ENCODE results near the gene KLK4. TPM values are rescaled to one million over a fixed set of nuclear protein-coding genes. Genes with fewer than 3 reads are reported as not detected.
A peak's percentile ranks its signal among the peaks of the same experiment; 100 is the strongest.

KLK4 gene, protein sequence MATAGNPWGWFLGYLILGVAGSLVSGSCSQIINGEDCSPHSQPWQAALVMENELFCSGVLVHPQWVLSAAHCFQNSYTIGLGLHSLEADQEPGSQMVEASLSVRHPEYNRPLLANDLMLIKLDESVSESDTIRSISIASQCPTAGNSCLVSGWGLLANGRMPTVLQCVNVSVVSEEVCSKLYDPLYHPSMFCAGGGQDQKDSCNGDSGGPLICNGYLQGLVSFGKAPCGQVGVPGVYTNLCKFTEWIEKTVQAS
- total RNA-seq, result not detected
- long read RNA-seq, result 0 reads

DNA sequence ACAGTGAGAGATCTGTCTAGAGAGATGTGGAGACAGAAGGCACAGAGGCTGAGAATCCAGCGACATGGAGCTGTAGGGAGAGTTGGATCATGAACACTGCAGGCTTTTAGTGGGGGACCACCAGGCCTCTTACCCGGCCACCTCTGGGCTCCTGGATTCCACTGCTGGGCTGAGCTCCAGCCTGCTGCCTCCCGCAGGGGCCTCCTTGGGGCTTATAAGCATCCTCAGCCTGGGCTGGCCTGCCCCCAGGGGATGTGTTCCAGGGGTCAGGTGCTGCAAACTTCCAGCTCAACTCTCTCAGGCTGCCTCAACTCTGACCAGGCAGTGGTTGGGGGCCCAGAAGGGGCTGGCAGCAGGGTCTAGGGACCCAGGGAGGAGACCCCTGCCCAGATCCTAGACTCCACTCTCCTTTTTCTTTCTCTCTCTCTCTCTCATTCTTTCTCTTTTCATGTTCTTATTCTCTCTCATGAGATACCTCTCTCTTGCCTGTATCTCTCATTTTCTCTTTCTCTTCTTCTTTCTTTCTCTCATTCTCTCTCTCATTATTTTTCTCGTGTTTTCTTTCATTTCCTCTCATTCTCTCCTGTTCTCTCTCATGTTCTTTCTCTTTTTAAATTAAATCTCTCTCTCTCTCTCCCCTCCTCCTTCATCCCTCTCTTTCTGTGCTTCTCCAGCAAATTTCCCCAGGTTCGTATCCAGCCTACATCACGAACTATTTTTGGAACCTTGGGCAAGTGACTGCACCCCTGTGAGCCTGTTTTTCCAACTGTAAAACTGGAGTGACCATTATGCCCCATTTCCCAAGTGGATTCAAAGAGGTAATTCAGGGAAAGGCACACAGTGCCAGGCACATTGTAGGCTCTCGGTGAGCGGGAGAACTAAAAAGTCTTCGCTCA is at the start of gene KLK4:
Gene KLK4 (minus strand): TSS at position 190 of the 896 bp plus-strand sequence. CDS start 657 bp downstream, outside the sequence.
- ATAC-seq, result no peak

DNA sequence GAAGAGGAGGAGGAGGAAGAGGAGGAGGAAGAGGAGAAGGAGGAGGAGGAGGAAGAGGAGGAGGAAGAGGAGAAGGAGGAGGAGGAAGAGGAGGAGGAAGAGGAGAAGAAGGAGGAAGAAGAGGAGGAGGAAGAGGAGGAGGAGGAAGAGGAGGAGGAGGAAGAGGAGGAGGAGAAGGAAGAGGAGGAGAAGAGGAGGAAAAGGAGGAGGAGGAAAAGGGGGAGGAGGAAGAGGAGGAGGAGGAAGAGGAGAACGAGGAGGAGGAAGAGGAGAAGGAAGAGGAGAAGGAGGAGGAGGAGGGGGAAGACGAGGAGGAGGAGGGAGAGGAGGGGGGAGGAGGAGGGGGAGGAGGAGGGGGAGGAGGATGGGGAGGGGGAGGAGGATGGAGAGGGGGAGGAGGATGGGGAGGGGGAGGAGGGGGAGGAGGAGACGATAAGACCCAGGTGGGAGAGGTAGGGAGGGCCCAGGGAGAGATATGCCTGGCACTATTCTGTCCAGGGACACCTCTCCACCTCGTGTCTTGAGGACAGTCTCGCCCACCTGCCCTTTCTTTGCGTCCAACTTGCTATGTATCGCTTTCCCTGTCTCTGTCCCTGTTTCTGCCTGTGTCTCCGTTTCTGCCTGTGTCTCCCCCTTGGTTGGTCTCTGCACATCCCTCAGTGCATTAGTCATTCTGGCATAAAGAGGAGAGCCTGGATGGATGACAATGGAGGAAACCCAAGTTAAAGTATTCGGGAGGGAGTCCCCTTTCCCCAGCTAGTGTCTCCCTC is 48.7 kb upstream of the KLK4 start:
- DNase-seq, result no peak
- ATAC-seq, result no peak
- intact Hi-C loops (cut with DNase I), result no loop called here

More for the DNA sequence above, at the start of gene KLK4:
- intact Hi-C loops (cut with DNase I), result no loop called here
- no peak for DNase-seq

DNA sequence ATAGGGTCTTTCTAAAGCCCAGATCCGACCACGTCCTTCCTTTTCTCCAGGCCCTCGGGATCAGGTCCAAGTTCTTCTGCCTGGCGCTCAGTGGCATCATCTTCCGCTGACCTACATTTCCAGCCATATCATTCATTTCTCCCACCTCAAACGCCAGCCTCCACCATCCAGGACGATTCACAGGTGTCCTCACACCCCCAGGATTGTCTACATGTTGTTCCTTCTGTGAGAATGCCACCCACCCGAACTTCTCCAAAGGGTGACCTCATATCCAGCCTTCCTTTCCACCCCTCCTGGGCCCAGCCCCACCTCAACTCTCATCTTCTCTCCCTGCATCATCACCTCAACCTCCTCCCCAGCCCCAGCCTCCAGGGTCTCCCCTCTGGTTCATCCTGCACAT is 46.4 kb upstream of the KLK4 start:
- ATAC-seq, result no peak

DNA sequence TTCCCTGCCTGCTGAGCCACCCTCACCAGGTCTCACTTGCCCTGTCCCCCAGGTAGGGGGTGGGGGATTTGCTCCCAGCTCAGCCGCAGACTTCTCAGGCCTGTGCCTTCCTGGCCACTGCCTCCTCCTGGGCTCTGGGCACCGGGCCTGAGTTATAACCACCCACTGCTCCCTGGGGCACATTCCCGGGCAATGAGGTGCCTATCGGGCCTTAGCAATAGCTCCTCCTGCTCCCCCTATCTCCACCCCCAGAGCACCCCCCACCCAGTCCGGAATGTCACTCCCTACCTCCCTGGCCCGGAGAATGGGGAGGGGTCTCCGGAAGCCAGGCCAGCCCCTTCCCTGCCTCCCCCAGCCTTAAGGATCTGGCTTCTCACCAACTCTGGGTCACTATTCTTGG is 41.7 kb upstream of the KLK4 start, which contains the start of gene KLK5:
Gene KLK5 (minus strand): TSS at position 129 of the 400 bp plus-strand sequence. CDS start 381 bp downstream, outside the sequence.
- intact Hi-C loops (cut with DNase I), result no loop called here

More for the DNA sequence above, 46.4 kb upstream of the KLK4 start:
- DNase-seq, result no peak
- intact Hi-C loops (cut with DNase I), result no loop called here

DNA sequence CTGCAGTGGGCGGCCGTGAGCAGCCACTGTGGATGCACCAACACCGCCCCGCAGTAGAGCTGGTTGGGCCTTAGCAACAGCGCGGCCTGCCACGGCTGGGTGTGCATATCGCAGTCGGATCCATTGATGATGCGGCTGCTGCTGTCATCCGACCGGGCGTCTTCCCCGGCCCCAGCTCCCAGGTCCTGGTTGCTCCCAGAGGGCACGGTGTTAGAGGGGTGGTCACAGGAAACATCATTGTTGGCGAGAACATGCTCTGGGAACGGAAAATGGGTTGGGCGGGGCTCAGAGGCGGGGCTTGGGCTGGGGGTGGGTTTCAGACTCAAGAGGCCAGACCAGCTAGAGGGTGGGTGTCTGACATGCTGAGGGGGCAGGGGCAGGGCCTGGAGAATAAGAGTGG is 38.7 kb upstream of the KLK4 start:
- intact Hi-C loops (cut with DNase I), result no loop called here
- ATAC-seq (no peak), DNase-seq (no peak)

More for the DNA sequence above, 41.7 kb upstream of the KLK4 start, which contains the start of gene KLK5:
- ATAC-seq, result peak in 1 of 2 donors; percentile 76
- no peak for DNase-seq

DNA sequence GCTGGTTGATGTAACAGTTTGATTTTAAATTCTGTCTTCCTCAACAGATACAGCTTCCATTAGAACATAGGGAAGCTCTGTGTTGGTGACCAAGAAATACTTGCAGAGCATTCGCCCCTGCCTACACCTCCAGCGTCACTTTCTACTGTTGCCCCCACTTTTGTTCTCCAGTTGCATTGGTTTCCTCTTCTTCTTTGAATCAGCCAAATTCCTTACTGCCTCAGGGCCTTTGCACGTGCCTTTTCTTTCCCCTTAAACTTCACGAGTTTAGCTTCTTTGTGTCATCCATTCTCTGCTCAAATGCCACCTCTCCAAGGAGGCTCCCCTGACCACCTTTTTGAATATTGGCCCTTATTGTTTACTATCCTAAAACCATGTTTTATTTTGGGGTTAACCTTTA is 35.9 kb upstream of the KLK4 start:
- intact Hi-C loops (cut with DNase I), result no loop called here
- DNase-seq (no peak), ATAC-seq (no peak)

DNA sequence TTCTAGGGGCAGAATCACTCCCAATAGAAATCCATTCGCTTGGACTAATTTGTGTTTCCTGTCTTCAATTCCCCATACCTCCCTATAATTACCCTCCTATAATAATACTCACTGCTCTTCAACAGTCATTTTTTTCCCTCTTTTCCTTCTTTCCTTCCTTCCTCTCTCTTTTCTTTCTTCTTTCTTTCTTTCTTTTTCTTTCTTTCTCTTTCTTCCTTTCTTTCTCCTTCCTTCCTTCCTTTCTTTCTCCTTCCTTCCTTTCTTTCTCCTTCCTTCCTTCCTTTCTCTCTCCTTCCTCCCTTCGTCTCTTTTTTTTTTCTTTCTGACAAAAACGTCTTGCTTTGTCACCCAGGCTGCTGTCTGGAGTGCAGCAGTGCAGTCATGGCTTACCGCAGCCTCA is 33.6 kb upstream of the KLK4 start:
- intact Hi-C loops (cut with DNase I), result no loop called here
- no peak for ATAC-seq

DNA sequence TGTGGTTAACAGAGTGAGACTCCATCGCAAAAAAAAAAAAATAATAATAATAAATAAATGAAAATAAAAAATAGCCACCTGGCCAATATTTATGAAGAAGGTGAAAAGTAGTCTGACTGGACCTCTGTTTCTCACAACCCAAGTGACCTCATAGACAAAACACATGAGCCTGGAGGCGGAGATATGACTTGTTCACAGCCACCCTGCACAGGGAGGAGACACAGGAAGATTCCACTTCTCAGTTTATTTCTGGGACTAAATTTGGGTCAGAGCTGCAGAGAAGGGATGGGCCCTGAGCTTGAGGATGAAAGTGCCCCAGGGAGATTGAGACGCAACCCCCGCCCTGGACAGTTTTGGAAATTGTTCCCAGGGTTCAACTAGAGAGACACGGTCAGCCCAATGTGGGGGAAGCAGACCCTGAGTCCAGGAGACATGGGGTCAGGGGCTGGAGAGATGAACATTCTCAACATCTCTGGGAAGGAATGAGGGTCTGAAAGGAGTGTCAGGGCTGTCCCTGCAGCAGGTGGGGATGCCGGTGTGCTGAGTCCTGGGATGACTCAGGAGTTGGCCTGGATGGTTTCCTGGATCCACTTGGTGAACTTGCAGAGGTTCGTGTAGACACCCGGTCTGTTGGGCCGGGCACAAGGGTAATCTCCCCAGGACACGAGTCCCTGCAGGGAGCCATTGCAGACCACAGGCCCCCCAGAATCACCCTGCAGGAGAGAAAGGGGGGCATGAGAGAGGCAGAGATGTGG is 32.1 kb upstream of the KLK4 start:
- intact Hi-C loops (cut with DNase I), result no loop called here
- DNase-seq (no peak), ATAC-seq (no peak)

More for the DNA sequence above, 33.6 kb upstream of the KLK4 start:
- DNase-seq, result no peak

DNA sequence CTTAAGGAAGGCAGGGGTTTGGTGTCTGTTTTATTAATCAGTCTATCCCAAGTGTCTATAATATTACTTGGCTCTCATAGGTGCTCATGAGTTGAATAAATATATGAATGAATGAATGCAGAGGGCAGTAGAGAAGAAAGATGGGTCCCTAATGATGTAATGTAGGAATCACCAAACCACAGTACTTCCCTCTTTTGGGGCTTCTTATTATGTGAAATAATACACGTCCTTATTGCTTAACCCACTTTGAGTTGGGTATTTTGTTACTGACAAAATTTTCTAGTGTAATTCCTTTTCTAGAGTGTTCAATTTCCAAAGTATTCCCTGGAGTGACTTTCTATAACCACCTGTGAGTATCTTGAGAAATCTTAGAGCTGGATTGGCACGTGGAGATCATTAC is 28.4 kb upstream of the KLK4 start:
- DNase-seq (no peak), ATAC-seq (no peak)
- intact Hi-C loops (cut with DNase I), result loop anchor here in 1 of 2 donors (10.0 kb wide), 1 partner anchor 235 kb away; no protein-coding TSS in a partner anchor

DNA sequence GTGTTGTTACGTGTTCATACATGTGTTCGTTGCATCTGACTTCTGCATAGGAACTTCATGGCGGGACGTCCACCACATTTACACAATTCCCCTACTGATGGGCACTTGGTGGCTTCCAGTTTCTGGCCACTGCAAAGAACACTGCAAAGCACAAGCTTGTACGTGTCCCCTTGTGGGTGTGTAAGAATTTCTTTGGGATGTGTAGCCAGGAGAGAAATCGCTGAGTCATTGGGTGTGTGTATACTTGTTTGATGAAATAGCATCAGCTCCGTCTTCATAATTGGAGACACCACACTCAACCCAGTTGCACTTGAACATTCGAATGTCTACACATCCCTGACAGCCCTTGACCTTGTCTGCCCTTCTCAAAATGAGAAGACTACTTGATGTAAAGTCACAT is 22.4 kb upstream of the KLK4 start:
- intact Hi-C loops (cut with DNase I), result loop anchor here (5.0 to 10.0 kb wide), 2 partner anchors 239 to 241 kb away; no protein-coding TSS in a partner anchor
- ATAC-seq, result peak in 1 of 2 donors; percentile 44

DNA sequence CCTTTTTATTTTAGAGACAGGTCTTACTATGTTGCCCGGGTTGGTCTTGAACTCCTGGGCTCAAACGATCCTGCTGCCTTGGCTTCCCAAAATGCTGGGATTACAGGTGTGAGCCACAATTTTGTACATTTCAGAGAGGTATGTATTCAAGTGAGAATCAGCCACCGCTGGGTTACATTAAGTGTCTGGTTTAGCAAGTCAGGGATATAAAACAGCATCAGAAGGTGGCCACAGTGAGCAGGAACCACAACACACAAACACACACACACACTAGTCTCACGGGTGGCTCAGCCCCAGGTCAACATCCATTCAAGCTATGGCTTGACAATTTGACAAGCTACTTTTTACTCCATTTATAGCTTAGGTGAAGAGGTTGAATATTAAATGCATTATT is 21.5 kb upstream of the KLK4 start:
- no peak for DNase-seq
- intact Hi-C loops (cut with DNase I), result loop anchor here (5.0 to 10.0 kb wide), 2 partner anchors 240 to 242 kb away; no protein-coding TSS in a partner anchor
- ATAC-seq, result no peak

More for the DNA sequence above, 22.4 kb upstream of the KLK4 start:
- no peak for DNase-seq

DNA sequence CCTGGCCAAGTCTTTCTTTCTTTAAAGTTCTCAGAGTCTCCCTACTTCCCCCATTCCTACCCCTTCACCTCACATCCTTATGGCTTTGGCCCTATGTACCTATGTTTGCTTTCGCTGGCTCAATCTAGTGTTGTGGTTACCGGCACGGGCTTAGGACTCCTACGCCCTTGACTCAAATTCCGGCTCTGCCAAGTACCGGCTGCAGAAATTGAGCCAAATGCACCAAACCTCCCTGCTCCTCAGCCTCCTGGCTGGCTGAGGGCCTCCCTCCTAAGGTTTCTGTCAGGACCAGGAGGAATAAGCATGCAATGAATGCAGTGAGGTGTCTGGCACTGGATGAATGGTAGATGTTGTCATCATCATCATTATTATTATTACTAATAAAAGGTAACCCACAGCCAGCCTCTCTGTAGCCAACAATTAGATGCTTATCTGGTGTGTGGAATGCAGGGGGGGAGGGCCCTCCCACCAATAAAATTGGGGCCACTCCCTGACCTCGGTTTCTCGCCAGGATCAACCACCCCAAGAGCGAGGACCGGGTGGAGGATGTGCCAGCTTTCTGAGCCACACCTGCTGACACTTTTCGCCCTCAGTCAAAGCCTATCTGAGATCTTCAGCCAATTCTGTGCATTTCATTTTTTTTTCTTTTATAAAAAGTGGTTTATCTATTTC is 21.0 kb upstream of the KLK4 start:
- DNase-seq (no peak), ATAC-seq (peak in 1 of 2 donors; percentile 93)
- intact Hi-C loops (cut with DNase I), result loop anchor here (5.0 to 10.0 kb wide), 2 partner anchors 240 to 243 kb away; no protein-coding TSS in a partner anchor

DNA sequence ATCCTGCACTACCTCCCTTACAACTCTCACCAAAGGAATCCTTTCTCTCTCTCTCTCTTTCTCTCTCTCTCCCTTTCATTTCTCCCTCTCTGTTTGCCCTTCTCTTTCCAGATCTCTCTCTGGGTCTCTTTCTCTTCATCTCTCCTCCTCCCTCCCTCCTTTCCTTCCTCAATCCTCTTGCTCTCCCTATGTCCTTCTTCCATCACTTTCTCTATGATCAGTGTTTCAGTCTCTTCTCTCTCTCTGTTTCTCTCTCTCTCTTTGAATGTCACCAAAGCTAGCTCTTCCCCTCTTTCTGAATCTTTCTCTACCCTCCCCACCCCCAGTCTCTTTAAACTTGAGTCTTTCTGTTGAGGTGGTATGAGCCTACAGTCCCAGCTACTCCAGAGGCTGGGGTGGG is 19.8 kb upstream of the KLK4 start:
- no peak for ATAC-seq

DNA sequence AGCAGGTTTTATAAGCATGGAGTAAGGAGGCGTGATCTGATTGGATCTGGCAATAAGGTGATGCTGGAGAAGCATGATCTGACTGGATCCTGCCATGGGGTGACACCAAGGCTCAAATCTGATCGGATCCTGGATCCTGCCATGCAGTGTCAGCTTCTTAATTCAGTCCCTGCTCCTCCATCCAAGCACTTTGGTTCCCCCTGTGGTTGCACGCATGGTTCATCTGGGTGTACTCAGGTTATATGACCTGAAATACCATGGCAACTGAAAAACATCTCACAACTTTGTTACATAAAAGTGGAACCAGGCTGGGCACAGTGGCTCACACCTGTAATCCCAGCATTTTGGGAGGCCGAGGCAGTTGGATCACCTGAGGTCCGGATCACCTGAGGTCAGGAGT is 17.6 kb upstream of the KLK4 start:
- no peak for ATAC-seq
- no peak for DNase-seq
- intact Hi-C loops (cut with DNase I), result loop anchor here in 1 of 2 donors (5.0 to 10.0 kb wide), 3 partner anchors 168 to 564 kb away; partner anchors contain the start of gene NAPSA

More for the DNA sequence above, 19.8 kb upstream of the KLK4 start:
- intact Hi-C loops (cut with DNase I), result loop anchor here (5.0 to 10.0 kb wide), 2 partner anchors 241 to 244 kb away; no protein-coding TSS in a partner anchor
- no peak for DNase-seq

DNA sequence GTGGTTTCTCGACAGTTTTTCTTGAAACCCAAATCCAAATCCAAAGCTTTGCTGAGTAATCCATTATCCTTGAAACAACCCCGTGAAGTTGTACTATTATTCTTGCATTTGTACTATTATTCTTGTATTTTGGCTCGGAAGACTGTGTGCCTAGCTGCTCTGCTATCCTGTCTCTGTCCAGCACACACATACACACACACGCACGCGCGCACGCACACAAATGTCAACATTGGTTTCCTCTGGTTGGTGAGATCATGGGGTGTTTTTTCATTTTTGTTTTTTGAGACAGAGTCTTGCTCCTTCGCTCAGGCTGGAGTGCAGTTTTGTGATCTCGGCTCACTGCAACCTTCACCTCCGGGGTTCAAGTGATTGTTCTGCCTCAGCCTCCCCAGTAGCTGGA is 14.9 kb upstream of the KLK4 start:
- DNase-seq, result no peak
- ATAC-seq, result no peak
- intact Hi-C loops (cut with DNase I), result loop anchor here in 1 of 2 donors (5.0 to 10.0 kb wide), 3 partner anchors 171 to 561 kb away; partner anchors contain the start of gene NAPSA

DNA sequence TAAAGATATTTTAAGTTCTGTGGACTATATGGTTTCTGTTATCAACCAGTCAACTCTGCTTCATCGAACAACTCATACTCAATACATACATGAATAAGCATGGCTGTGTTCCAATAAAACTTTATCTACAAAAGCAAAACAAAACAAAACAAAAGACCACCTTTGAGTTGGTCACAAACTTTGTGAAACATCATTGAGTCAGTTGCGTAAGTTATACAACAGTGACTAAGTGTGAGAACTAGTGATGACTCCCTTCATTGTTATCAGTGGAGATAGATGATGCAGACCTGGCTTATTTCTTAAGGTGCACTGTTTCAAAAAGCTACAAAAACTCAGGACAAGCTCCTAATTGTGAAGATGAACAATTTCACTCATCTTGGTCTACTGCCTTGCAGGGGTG is 14.5 kb upstream of the KLK4 start:
- ATAC-seq (peak in 1 of 2 donors; percentile 35), DNase-seq (no peak)
- intact Hi-C loops (cut with DNase I), result loop anchor here in 1 of 2 donors (5.0 to 10.0 kb wide), 3 partner anchors 172 to 561 kb away; partner anchors contain the start of gene NAPSA

DNA sequence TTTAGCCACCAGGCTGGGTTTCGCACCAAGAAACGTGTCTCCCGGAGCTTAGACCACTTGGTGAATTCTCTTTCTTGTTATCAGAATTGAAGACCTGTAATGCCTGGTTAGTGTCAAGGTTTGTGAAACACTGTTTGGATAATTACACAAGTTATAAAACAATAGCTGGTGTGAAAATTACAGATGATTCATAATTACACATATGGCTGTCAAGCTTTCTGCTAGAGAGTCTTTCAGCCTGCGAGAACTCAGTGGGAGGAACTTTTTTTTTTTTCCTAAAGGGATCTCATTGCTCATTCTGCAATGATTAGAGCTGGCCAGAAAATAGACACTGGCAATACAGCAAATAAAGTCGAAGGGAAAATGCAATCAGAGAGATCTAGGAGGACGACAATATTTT is 13.4 kb upstream of the KLK4 start:
- intact Hi-C loops (cut with DNase I), result loop anchor here in 1 of 2 donors (10.0 kb wide), 2 partner anchors 390 to 560 kb away; partner anchors contain the start of gene NAPSA

More for the DNA sequence above, 13.4 kb upstream of the KLK4 start:
- DNase-seq, result no peak
- ATAC-seq, result no peak
